H1 (cell line): ENCODE results near the gene MCOLN3. TPM values are rescaled to one million over a fixed set of nuclear protein-coding genes. Genes with fewer than 3 reads are reported as not detected.

Experiments used
- ASH2L ChIP-seq: fragments of 200-600, 300-600 bp; sonication (generic); IDR thresholded peaks from one replicate; pipeline ENCODE4 v1.7.1; 2017; ENCODE audit warnings: low read length
- CTBP2 ChIP-seq: IDR thresholded peaks from 2 replicates; pipeline ENCODE4 v1.7.0; 2011; ENCODE audit warnings: borderline replicate concordance, mild to moderate bottlenecking, moderate library complexity, mixed read lengths, low read length; ENCODE audit not compliant: insufficient read depth, insufficient read length
- KDM1A ChIP-seq: fragments of 200-600, 300-600 bp; sonication (generic); IDR thresholded peaks from 2 replicates; pipeline ENCODE4 v1.7.1; 2016; ENCODE audit warnings: mild to moderate bottlenecking, low read length, borderline replicate concordance
- POLR2A ChIP-seq, 2 experiments: IDR thresholded peaks; 1 replicate in 1 of 2; 2 replicates in 1 of 2; pipeline ENCODE4 v1.6.1; 2011; ENCODE audit warnings: low read depth in 2 of 2, low read length in 2 of 2, mild to moderate bottlenecking in 2 of 2; ENCODE audit errors: control extremely low read depth in 1 of 2
- RAD21 ChIP-seq, 2 experiments: IDR thresholded peaks in 1 of 2; conservative IDR thresholded peaks in 1 of 2; 2 replicates each; pipeline ENCODE4 v1.6.1; 2011; ENCODE audit warnings: low read depth in 2 of 2, low read length in 2 of 2, improper control_type of control experiment in 1 of 2, inconsistent platforms in 1 of 2, mild to moderate bottlenecking in 1 of 2, moderate library complexity in 1 of 2
- SP2 ChIP-seq: IDR thresholded peaks from 2 replicates; pipeline ENCODE4 v1.6.1; 2012; ENCODE audit warnings: mild to moderate bottlenecking, low read length, inconsistent platforms
- ZNF274 ChIP-seq: IDR thresholded peaks from 2 replicates; pipeline ENCODE4 v1.7.0; 2012; ENCODE audit warnings: low read length, borderline replicate concordance; ENCODE audit errors: extremely low read depth
- polyA plus RNA-seq, 7 experiments: library from polyadenylated mRNA; depleted of rRNA in 3 of 7; stranded (reverse) in 5 of 7; unstranded in 2 of 7; fragments of >200 nt in 5 of 7; fragments of 200-250 nt in 2 of 7; gene quantifications; 1 replicate in 5 of 7; 2 replicates in 1 of 7; 4 replicates in 1 of 7; pipeline versions ENCODE4 v1.2.1 to v1.2.3, GENCODE V29; 2011 to 2013; ENCODE audit warnings: missing spikeins in 2 of 7, mixed read lengths in 2 of 7
- total RNA-seq: library from RNA; stranded (reverse); fragmentation: NEBNext Ultra II Directional; extraction: Animal tissue kit (Norgen Biotek cat#: 25700); gene quantifications from 2 replicates; pipeline ENCODE4 v1.2.1, GENCODE V29; 2021
- TF ChIP-seq, protein P1 (sequence below): fragments of 300-600 bp; sonication (generic); IDR thresholded peaks from 2 replicates; pipeline ENCODE4 v1.7.1; 2012; ENCODE audit warnings: low read length, moderate library complexity, mild to moderate bottlenecking, inconsistent platforms; ENCODE audit not compliant: insufficient replicate concordance
- TF ChIP-seq, protein P2 (sequence below): IDR thresholded peaks from 2 replicates; pipeline ENCODE4 v1.6.1; 2012; ENCODE audit warnings: inconsistent platforms

MCOLN3 gene
- total and polyA plus RNA-seq, 2 of the 8 experiments (the other 6 are each of a cell fraction or from before 2014, with no cell fraction given) = 3.8 to 4.9 TPM

DNA sequence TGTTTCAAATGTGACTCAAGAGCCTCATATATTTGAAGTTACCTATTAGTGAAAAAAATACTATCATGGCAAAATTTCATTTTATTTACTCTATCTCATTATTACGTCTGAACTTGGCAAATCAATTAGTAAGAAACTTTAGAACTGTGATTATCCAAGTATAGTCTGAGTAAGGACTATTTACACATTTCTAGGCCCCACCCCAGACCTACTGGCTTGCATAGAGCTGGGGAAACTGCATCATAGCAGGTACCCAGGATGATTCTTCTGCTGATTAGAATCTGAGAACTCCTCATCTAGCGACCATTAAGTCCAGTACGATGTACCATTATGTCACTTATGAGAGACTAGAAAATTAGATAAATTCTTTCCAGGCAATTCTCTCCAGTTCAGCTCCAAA is 20.1 kb downstream of the MCOLN3 start (continued):
- TF ChIP-seq, protein P1, sequence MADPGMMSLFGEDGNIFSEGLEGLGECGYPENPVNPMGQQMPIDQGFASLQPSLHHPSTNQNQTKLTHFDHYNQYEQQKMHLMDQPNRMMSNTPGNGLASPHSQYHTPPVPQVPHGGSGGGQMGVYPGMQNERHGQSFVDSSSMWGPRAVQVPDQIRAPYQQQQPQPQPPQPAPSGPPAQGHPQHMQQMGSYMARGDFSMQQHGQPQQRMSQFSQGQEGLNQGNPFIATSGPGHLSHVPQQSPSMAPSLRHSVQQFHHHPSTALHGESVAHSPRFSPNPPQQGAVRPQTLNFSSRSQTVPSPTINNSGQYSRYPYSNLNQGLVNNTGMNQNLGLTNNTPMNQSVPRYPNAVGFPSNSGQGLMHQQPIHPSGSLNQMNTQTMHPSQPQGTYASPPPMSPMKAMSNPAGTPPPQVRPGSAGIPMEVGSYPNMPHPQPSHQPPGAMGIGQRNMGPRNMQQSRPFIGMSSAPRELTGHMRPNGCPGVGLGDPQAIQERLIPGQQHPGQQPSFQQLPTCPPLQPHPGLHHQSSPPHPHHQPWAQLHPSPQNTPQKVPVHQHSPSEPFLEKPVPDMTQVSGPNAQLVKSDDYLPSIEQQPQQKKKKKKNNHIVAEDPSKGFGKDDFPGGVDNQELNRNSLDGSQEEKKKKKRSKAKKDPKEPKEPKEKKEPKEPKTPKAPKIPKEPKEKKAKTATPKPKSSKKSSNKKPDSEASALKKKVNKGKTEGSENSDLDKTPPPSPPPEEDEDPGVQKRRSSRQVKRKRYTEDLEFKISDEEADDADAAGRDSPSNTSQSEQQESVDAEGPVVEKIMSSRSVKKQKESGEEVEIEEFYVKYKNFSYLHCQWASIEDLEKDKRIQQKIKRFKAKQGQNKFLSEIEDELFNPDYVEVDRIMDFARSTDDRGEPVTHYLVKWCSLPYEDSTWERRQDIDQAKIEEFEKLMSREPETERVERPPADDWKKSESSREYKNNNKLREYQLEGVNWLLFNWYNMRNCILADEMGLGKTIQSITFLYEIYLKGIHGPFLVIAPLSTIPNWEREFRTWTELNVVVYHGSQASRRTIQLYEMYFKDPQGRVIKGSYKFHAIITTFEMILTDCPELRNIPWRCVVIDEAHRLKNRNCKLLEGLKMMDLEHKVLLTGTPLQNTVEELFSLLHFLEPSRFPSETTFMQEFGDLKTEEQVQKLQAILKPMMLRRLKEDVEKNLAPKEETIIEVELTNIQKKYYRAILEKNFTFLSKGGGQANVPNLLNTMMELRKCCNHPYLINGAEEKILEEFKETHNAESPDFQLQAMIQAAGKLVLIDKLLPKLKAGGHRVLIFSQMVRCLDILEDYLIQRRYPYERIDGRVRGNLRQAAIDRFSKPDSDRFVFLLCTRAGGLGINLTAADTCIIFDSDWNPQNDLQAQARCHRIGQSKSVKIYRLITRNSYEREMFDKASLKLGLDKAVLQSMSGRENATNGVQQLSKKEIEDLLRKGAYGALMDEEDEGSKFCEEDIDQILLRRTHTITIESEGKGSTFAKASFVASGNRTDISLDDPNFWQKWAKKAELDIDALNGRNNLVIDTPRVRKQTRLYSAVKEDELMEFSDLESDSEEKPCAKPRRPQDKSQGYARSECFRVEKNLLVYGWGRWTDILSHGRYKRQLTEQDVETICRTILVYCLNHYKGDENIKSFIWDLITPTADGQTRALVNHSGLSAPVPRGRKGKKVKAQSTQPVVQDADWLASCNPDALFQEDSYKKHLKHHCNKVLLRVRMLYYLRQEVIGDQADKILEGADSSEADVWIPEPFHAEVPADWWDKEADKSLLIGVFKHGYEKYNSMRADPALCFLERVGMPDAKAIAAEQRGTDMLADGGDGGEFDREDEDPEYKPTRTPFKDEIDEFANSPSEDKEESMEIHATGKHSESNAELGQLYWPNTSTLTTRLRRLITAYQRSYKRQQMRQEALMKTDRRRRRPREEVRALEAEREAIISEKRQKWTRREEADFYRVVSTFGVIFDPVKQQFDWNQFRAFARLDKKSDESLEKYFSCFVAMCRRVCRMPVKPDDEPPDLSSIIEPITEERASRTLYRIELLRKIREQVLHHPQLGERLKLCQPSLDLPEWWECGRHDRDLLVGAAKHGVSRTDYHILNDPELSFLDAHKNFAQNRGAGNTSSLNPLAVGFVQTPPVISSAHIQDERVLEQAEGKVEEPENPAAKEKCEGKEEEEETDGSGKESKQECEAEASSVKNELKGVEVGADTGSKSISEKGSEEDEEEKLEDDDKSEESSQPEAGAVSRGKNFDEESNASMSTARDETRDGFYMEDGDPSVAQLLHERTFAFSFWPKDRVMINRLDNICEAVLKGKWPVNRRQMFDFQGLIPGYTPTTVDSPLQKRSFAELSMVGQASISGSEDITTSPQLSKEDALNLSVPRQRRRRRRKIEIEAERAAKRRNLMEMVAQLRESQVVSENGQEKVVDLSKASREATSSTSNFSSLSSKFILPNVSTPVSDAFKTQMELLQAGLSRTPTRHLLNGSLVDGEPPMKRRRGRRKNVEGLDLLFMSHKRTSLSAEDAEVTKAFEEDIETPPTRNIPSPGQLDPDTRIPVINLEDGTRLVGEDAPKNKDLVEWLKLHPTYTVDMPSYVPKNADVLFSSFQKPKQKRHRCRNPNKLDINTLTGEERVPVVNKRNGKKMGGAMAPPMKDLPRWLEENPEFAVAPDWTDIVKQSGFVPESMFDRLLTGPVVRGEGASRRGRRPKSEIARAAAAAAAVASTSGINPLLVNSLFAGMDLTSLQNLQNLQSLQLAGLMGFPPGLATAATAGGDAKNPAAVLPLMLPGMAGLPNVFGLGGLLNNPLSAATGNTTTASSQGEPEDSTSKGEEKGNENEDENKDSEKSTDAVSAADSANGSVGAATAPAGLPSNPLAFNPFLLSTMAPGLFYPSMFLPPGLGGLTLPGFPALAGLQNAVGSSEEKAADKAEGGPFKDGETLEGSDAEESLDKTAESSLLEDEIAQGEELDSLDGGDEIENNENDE = no peak
- TF ChIP-seq RAD21 (IDR thresholded peaks at IDR 0.05 in 1 of 2, conservative IDR thresholded peaks at IDR 0.05 in 1 of 2; ENCODE audit: low read depth in 2 of 2, low read length in 2 of 2) = no peak
- TF ChIP-seq ASH2L = no peak
- no peak for TF ChIP-seq SP2
- TF ChIP-seq, protein P2, sequence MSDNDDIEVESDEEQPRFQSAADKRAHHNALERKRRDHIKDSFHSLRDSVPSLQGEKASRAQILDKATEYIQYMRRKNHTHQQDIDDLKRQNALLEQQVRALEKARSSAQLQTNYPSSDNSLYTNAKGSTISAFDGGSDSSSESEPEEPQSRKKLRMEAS = no peak
- no peak for TF ChIP-seq KDM1A
- no peak for TF ChIP-seq ZNF274
- no peak for TF ChIP-seq CTBP2
- TF ChIP-seq POLR2A (IDR thresholded peaks at IDR 0.05; ENCODE audit: control extremely low read depth in 1 of 2, low read depth in 2 of 2, low read length in 2 of 2) = no peak
- TF ChIP-seq, all 59 proteins: peak for 0
